Measurements from ENCODE around the gene MCM5. TPM values are rescaled to one million over a fixed set of nuclear protein-coding genes. Genes with fewer than 3 reads are reported as not detected.

MCM5 gene
- total and polyA plus RNA-seq, 2 of the 13 experiments (the other 11 are each of a cell fraction or from before 2014, with no cell fraction given): 40.2 to 93.5 TPM

DNA sequence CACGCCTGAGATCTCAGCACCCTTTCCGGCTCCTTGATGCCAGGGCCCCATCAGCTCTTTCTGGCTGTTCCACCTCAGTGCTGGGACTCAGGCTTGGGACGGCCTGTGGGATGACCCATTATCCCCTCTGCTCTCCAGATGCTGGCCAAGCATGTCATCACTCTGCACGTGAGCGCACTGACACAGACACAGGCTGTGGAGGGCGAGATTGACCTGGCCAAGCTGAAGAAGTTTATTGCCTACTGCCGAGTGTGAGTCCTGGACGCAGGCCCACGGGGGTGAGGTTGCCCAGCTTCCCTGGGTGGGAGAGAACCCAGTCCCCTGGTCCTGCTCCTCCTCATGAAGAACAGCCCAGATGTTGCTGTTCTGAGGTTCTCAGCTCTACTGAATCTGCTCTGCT is 17.7 kb downstream of the MCM5 start:
- Histone ChIP-seq H3K27me3 (ENCODE audit: control insufficient read depth in 1 of 2, insufficient read depth in 2 of 2, low read length in 2 of 2) (no peaks in the 10 kb centered on the region), H3K79me2 (ENCODE audit: insufficient read depth, low read length) (no peaks in the 10 kb centered on the region), H4K20me1 (ENCODE audit: insufficient read depth, low read length) (no peaks in the 10 kb centered on the region), H3K9ac (ENCODE audit: insufficient read depth, low read depth, low read length) (no peak overlapping the region), H2AFZ (ENCODE audit: low read length) (no peak overlapping the region), H3K27ac (ENCODE audit: extremely low read length, insufficient read depth, low read length) (no peak overlapping the region), H3K4me3 (replicated peaks in 1 of 3; ENCODE audit: insufficient read depth in 1 of 3, low read depth in 2 of 3, low read length in 3 of 3) (no peak overlapping the region), H3K4me2 (ENCODE audit: low read depth, low read length) (no peak overlapping the region), H3K4me1 (ENCODE audit: insufficient read depth, low read length) (no peaks in the 10 kb centered on the region), H3K9me3 (ENCODE audit: low read length) (no peaks in the 10 kb centered on the region), H3K36me3 (replicated peaks in 1 of 2; ENCODE audit: control insufficient read depth in 1 of 2, insufficient read depth in 2 of 2, low read length in 2 of 2) (peaks cover 30 to 88% of the 10 kb centered on the region in 2 experiments)
- in situ Hi-C loops (cut with HindIII; ENCODE audit: extremely low pct_ligation_motif_present, low pct_unique_long_range_greater_than_20kb): no loop called here
- TF ChIP-seq MED13 (CRISPR knock-in tag; IDR thresholded peaks at IDR 0.05) (no peak), SMARCE1 (IDR thresholded peaks at IDR 0.05; ENCODE audit: borderline replicate concordance) (no peak), ELF4 (CRISPR knock-in tag; IDR thresholded peaks at IDR 0.05; ENCODE audit: borderline replicate concordance) (no peak), WIZ (CRISPR knock-in tag; IDR thresholded peaks at IDR 0.05) (no peak), SMAD9 (CRISPR knock-in tag; IDR thresholded peaks at IDR 0.05) (no peak), ZNF446 (CRISPR knock-in tag; IDR thresholded peaks at IDR 0.05) (no peak)
- TF ChIP-seq, protein P1, sequence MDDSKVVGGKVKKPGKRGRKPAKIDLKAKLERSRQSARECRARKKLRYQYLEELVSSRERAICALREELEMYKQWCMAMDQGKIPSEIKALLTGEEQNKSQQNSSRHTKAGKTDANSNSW (CRISPR knock-in tag; IDR thresholded peaks at IDR 0.05; ENCODE audit: borderline replicate concordance): no peak
- TF ChIP-seq, protein P2, sequence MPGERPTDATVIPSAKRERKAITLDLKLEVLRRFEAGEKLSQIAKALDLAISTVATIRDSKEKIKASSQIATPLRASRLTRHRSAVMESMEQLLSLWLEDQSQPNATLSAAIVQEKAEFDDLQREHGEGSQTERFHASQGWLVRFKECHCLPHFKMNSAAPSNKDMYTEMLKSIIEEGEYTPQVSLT (CRISPR knock-in tag; IDR thresholded peaks at IDR 0.05; ENCODE audit: borderline replicate concordance, low read depth): no peak
- TF ChIP-seq, protein P3, sequence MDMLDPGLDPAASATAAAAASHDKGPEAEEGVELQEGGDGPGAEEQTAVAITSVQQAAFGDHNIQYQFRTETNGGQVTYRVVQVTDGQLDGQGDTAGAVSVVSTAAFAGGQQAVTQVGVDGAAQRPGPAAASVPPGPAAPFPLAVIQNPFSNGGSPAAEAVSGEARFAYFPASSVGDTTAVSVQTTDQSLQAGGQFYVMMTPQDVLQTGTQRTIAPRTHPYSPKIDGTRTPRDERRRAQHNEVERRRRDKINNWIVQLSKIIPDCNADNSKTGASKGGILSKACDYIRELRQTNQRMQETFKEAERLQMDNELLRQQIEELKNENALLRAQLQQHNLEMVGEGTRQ (IDR thresholded peaks at IDR 0.05; ENCODE audit: low read depth, low read length): no peak
- TF ChIP-seq, protein P3 (CRISPR knock-in tag; IDR thresholded peaks at IDR 0.05; ENCODE audit: borderline replicate concordance): no peak
- DNase-seq (ENCODE audit: low spot score): no peak
- ChIA-PET POLR2A (no interaction called here), CTCF (ENCODE audit: low intra/inter-chr PET ratio, low total read pairs) (no interaction called here)
- BruUV-seq (replicated peaks): no TSS peak
- 100% methylated on average over 2 of the region's 9 CpGs for WGBS (ENCODE audit: low lambda C conversion rate)
- intact Hi-C loops (cut with micrococcal nuclease; ENCODE audit: unreplicated experiment): no loop called here
- FAIRE-seq: no peak
- no peak for ATAC-seq

All from HepG2 (cell line).